ENCODE data around the gene WWC2. TPM values are rescaled to one million over a fixed set of nuclear protein-coding genes. Genes with fewer than 3 reads are reported as not detected.

WWC2 gene
- polyA plus RNA-seq, 4 donors: 0.22 to 15.6 (median 2.1) TPM

- Histone ChIP-seq H3K4me1 (ENCODE audit: control insufficient read depth in 3 of 3, insufficient read depth in 2 of 3, low read depth in 1 of 3, low read length in 2 of 3) (peaks cover 0 to 10% (median under 1%) of the 10 kb centered on the region in 3 donors), H3K9me3 (ENCODE audit: control insufficient read depth in 2 of 2, insufficient read depth in 1 of 2, low read depth in 1 of 2, low read length in 1 of 2) (no peaks in the 10 kb centered on the region), H3K27ac (ENCODE audit: low read depth in 1 of 3, low read length in 2 of 3) (no peak overlapping the region), H3K4me3 (ENCODE audit: low read depth in 1 of 3, low read length in 3 of 3) (no peak overlapping the region), H3K27me3 (ENCODE audit: control insufficient read depth in 3 of 3, insufficient read depth in 3 of 3, low read length in 3 of 3) (no peaks in the 10 kb centered on the region), H3K36me3 (ENCODE audit: control insufficient read depth in 3 of 3, insufficient read depth in 2 of 3, low read depth in 1 of 3, low read length in 3 of 3) (no peaks in the 10 kb centered on the region)
- no peak for DNase-seq
- 65 to 79% (median 69%) methylated on average over 2 of the region's 2 CpGs for WGBS, 3 donors
- FAIRE-seq: no peak
Observed at GRCh38 chr4:183177001-183177400, 77.9 kb downstream of the WWC2 start.

- H3K4me1 ChIP-seq (ENCODE audit: control insufficient read depth in 3 of 3, insufficient read depth in 2 of 3, low read depth in 1 of 3, low read length in 2 of 3): peaks cover 0 to 7% (median 0%) of the 10 kb centered on the region in 3 donors
- no peaks in the 10 kb centered on the region for H3K36me3 ChIP-seq (ENCODE audit: control insufficient read depth in 3 of 3, insufficient read depth in 2 of 3, low read depth in 1 of 3, low read length in 3 of 3)
- no peaks in the 10 kb centered on the region for H3K9me3 ChIP-seq (ENCODE audit: control insufficient read depth in 2 of 2, insufficient read depth in 1 of 2, low read depth in 1 of 2, low read length in 1 of 2)
- 30 to 32% (median 32%) methylated on average over 3 of the region's 3 CpGs for WGBS, 3 donors
- H3K27ac ChIP-seq (ENCODE audit: low read depth in 1 of 3, low read length in 2 of 3): no peak overlapping the region
- DNase-seq: no peak
- no peak for FAIRE-seq
- no peak overlapping the region for H3K4me3 ChIP-seq (ENCODE audit: low read depth in 1 of 3, low read length in 3 of 3)
- H3K27me3 ChIP-seq (ENCODE audit: control insufficient read depth in 3 of 3, insufficient read depth in 3 of 3, low read length in 3 of 3): no peaks in the 10 kb centered on the region
Observed at GRCh38 chr4:183178201-183178600, 79.1 kb downstream of the WWC2 start.

GRCh38 chr4:183180096-183180495, 81.0 kb downstream of the WWC2 start:
- Histone ChIP-seq H3K9me3 (ENCODE audit: control insufficient read depth in 2 of 2, insufficient read depth in 1 of 2, low read depth in 1 of 2, low read length in 1 of 2) (no peaks in the 10 kb centered on the region), H3K4me1 (ENCODE audit: control insufficient read depth in 3 of 3, insufficient read depth in 2 of 3, low read depth in 1 of 3, low read length in 2 of 3) (peaks cover 0 to 5% (median 0%) of the 10 kb centered on the region in 3 donors), H3K27ac (ENCODE audit: low read depth in 1 of 3, low read length in 2 of 3) (no peak overlapping the region), H3K4me3 (ENCODE audit: low read depth in 1 of 3, low read length in 3 of 3) (no peak overlapping the region), H3K27me3 (ENCODE audit: control insufficient read depth in 3 of 3, insufficient read depth in 3 of 3, low read length in 3 of 3) (no peaks in the 10 kb centered on the region), H3K36me3 (ENCODE audit: control insufficient read depth in 3 of 3, insufficient read depth in 2 of 3, low read depth in 1 of 3, low read length in 3 of 3) (no peaks in the 10 kb centered on the region)
- FAIRE-seq (no peak), DNase-seq (no peak)
- 80 to 85% (median 83%) methylated on average over 7 of the region's 7 CpGs for WGBS, 3 donors

- no peaks in the 10 kb centered on the region for H3K9me3 ChIP-seq (ENCODE audit: control insufficient read depth in 2 of 2, insufficient read depth in 1 of 2, low read depth in 1 of 2, low read length in 1 of 2)
- no peak for FAIRE-seq
- no peaks in the 10 kb centered on the region for H3K27me3 ChIP-seq (ENCODE audit: control insufficient read depth in 3 of 3, insufficient read depth in 3 of 3, low read length in 3 of 3)
- H3K27ac ChIP-seq (ENCODE audit: low read depth in 1 of 3, low read length in 2 of 3): no peak overlapping the region
- H3K4me3 ChIP-seq (ENCODE audit: low read depth in 1 of 3, low read length in 3 of 3): no peak overlapping the region
- no peak for DNase-seq
- WGBS, 3 donors: 81 to 88% (median 87%) methylated on average over 4 of the region's 4 CpGs
- peaks cover 0 to 4% (median 0%) of the 10 kb centered on the region in 3 donors for H3K4me1 ChIP-seq (ENCODE audit: control insufficient read depth in 3 of 3, insufficient read depth in 2 of 3, low read depth in 1 of 3, low read length in 2 of 3)
- no peaks in the 10 kb centered on the region for H3K36me3 ChIP-seq (ENCODE audit: control insufficient read depth in 3 of 3, insufficient read depth in 2 of 3, low read depth in 1 of 3, low read length in 3 of 3)
Observed at GRCh38 chr4:183180621-183181020, 81.6 kb downstream of the WWC2 start.

GRCh38 chr4:183181081-183181480, 82.0 kb downstream of the WWC2 start:
- H3K4me3 ChIP-seq (ENCODE audit: low read depth in 1 of 3, low read length in 3 of 3): no peak overlapping the region
- H3K27ac ChIP-seq (ENCODE audit: low read depth in 1 of 3, low read length in 2 of 3): no peak overlapping the region
- 79 to 84% (median 80%) methylated on average over 3 of the region's 3 CpGs for WGBS, 3 donors
- H3K36me3 ChIP-seq (ENCODE audit: control insufficient read depth in 3 of 3, insufficient read depth in 2 of 3, low read depth in 1 of 3, low read length in 3 of 3): no peaks in the 10 kb centered on the region
- no peak for DNase-seq
- no peak for FAIRE-seq
- H3K9me3 ChIP-seq (ENCODE audit: control insufficient read depth in 2 of 2, insufficient read depth in 1 of 2, low read depth in 1 of 2, low read length in 1 of 2): no peaks in the 10 kb centered on the region
- H3K27me3 ChIP-seq (ENCODE audit: control insufficient read depth in 3 of 3, insufficient read depth in 3 of 3, low read length in 3 of 3): no peaks in the 10 kb centered on the region
- H3K4me1 ChIP-seq (ENCODE audit: control insufficient read depth in 3 of 3, insufficient read depth in 2 of 3, low read depth in 1 of 3, low read length in 2 of 3): no peaks in the 10 kb centered on the region

- no peaks in the 10 kb centered on the region for H3K36me3 ChIP-seq (ENCODE audit: control insufficient read depth in 3 of 3, insufficient read depth in 2 of 3, low read depth in 1 of 3, low read length in 3 of 3)
- no peak overlapping the region for H3K27ac ChIP-seq (ENCODE audit: low read depth in 1 of 3, low read length in 2 of 3)
- no peaks in the 10 kb centered on the region for H3K9me3 ChIP-seq (ENCODE audit: control insufficient read depth in 2 of 2, insufficient read depth in 1 of 2, low read depth in 1 of 2, low read length in 1 of 2)
- WGBS, 3 donors: 49 to 62% (median 57%) methylated on average over 14 of the region's 14 CpGs
- no peak for FAIRE-seq
- no peaks in the 10 kb centered on the region for H3K27me3 ChIP-seq (ENCODE audit: control insufficient read depth in 3 of 3, insufficient read depth in 3 of 3, low read length in 3 of 3)
- H3K4me3 ChIP-seq (ENCODE audit: low read depth in 1 of 3, low read length in 3 of 3): no peak overlapping the region
- peak in 1 of 2 donors; percentile 48 for DNase-seq
- no peaks in the 10 kb centered on the region for H3K4me1 ChIP-seq (ENCODE audit: control insufficient read depth in 3 of 3, insufficient read depth in 2 of 3, low read depth in 1 of 3, low read length in 2 of 3)
Observed at GRCh38 chr4:183182873-183183725, 84.0 kb downstream of the WWC2 start.

GRCh38 chr4:183183906-183184535, 85.0 kb downstream of the WWC2 start:
- no peak for FAIRE-seq
- Histone ChIP-seq H3K27ac (ENCODE audit: low read depth in 1 of 3, low read length in 2 of 3) (no peak overlapping the region), H3K27me3 (ENCODE audit: control insufficient read depth in 3 of 3, insufficient read depth in 3 of 3, low read length in 3 of 3) (no peaks in the 10 kb centered on the region), H3K4me1 (ENCODE audit: control insufficient read depth in 3 of 3, insufficient read depth in 2 of 3, low read depth in 1 of 3, low read length in 2 of 3) (no peaks in the 10 kb centered on the region), H3K9me3 (ENCODE audit: control insufficient read depth in 2 of 2, insufficient read depth in 1 of 2, low read depth in 1 of 2, low read length in 1 of 2) (no peaks in the 10 kb centered on the region), H3K36me3 (ENCODE audit: control insufficient read depth in 3 of 3, insufficient read depth in 2 of 3, low read depth in 1 of 3, low read length in 3 of 3) (no peaks in the 10 kb centered on the region), H3K4me3 (ENCODE audit: low read depth in 1 of 3, low read length in 3 of 3) (no peak overlapping the region)
- 93 to 95% (median 95%) methylated on average over 4 of the region's 4 CpGs for WGBS, 3 donors
- DNase-seq: no peak

- FAIRE-seq (no peak), DNase-seq (no peak)
- no peaks in the 10 kb centered on the region for H3K9me3 ChIP-seq (ENCODE audit: control insufficient read depth in 2 of 2, insufficient read depth in 1 of 2, low read depth in 1 of 2, low read length in 1 of 2)
- H3K36me3 ChIP-seq (ENCODE audit: control insufficient read depth in 3 of 3, insufficient read depth in 2 of 3, low read depth in 1 of 3, low read length in 3 of 3): no peaks in the 10 kb centered on the region
- no peaks in the 10 kb centered on the region for H3K27me3 ChIP-seq (ENCODE audit: control insufficient read depth in 3 of 3, insufficient read depth in 3 of 3, low read length in 3 of 3)
- H3K27ac ChIP-seq (ENCODE audit: low read depth in 1 of 3, low read length in 2 of 3): no peak overlapping the region
- H3K4me1 ChIP-seq (ENCODE audit: control insufficient read depth in 3 of 3, insufficient read depth in 2 of 3, low read depth in 1 of 3, low read length in 2 of 3): no peaks in the 10 kb centered on the region
- WGBS, 3 donors: 63 to 75% (median 68%) methylated on average over 5 of the region's 5 CpGs
- no peak overlapping the region for H3K4me3 ChIP-seq (ENCODE audit: low read depth in 1 of 3, low read length in 3 of 3)
Observed at GRCh38 chr4:183185018-183185417, 86.0 kb downstream of the WWC2 start.
